HG02884 (cell line): ENCODE measurements around the gene TP63.

Source experiments
- ATAC-seq: cut with Tn5 transposase; IDR thresholded peaks from one replicate; pipeline ENCODE4 v1.9.1; 2021; ENCODE audit warnings: mild to moderate bottlenecking, moderate library complexity; ENCODE audit not compliant: unreplicated experiment

The TP63 gene

DNA sequence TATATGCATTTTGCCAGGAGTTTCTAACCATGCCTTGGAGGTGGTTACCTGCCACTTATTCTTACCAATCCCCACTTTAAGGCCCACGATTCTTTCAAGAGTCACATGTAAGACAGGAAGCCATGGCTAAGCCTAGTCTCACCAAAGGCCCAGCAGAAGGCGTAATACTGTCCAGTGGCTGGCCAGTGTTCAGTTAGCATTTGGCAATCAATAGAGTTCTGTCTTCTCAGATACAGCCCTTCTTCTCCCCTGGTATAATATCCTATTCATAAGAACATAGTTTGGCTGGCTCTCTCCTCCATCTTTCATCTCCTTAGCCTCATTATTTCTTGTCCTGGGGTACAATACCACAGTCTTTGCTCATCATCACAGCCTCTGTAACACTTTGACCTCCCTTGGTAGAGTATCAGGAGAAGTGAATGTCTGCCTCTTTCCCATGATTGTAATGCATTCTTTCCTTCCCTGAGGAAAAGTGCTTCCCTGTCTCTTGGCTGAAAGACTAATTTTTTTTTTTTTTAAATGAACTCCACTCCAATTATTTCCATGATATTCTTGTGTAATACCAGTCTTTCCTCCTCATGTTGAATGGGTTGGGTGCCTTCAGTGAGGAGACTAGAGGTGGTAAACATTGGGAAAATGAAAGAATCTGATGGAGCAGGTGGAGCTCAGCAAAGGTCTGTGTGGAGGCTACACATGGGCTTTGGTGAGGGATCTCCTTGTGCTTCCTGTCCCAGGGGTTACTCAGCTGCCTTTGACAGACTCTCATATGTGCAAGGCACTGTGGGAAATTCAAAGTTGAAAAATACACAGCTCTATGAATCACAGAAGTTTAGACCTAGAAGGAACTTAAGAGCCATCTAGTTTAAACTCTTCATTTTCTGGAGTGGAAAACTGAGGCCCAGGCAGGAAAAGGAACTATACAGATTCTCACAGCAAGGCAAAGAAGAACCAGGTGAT lies 271.3 kb downstream of the TP63 start:
- no peak for ATAC-seq

- ATAC-seq = no peak
These were observed 272.5 kb downstream of the TP63 start for GRCh38 chr3:189903562-189904250.

GRCh38 chr3:189907803-189908202 lies 276.6 kb downstream of the TP63 start:
- no peak for ATAC-seq

DNA sequence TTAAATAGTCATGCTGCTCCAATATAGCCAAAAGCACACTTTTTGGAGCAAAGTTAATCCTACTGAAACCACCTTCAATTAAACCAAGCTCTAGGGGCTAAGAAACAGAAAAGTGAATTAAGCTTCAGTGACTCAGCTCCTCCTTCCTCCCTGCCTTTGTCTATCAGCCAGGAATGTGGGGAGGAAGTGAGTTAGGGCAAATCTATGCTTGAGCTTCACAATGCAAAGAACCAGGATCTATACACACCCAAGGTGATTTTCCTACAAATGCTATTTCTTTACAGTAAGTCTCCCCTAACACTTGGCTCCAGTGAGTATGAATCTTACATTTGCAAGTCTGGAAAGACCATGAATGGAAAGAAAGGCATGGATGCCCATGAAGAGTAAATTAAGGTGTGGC lies 277.5 kb downstream of the TP63 start:
- no peak for ATAC-seq

- no peak for ATAC-seq
These were observed 277.9 kb downstream of the TP63 start for GRCh38 chr3:189909139-189909538.

- ATAC-seq = no peak
These were observed 278.4 kb downstream of the TP63 start for GRCh38 chr3:189909573-189909972.

DNA sequence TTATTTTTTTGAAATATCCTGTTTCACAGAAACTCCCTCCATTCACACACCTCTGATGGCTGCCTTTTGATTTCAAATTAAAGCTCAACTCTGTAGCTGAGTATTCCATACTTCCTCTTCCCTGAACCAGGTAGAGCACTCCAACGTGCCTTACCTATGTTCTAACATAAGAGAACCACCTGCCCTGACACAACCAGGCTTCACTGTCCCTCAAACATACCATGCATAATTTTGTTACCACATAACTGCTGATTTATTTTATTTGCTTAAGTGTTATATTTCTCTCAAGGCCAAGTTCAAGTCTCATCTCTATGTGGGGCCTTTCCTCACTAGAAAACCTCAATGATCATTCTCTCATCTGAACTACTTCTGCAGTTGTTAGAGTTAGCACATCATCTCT lies 279.8 kb downstream of the TP63 start:
- no peak for ATAC-seq

DNA sequence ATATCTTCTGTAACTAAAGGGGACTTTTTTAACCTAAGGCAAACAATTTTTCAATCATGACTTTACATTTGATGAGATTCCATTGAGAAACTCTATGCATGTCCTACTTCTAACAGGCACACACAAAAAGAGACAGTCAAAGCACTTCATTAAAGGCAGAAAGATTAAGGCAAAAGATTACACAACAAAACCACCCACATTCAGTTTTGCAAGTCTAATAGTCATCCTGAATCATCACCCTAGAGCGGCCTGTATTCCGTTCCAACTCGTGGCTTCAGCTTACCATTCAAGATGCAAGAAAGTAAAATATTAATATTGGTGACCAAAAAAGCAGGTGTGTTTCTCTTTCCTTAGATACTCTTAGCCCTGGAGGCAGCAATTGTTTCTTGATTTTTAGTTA lies 283.6 kb downstream of the TP63 start:
- ATAC-seq = no peak

DNA sequence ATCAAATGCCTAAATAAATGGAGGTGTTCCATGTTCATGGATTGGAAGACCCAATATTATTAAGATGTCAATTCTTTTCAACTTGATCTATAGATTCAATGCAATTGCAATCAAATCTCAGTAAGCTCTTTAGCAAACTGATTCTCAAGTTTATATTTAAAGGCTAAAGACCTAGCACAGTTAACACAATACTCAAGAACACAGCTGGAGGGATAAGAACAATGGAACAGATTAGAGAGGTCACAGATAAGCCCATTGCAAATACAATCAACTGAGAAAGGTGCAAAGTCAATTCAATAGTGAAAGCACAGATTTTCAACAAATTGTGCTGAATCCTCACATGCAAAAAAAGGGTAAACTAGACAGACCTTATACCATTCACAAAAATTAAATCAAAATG lies 290.6 kb downstream of the TP63 start:
- ATAC-seq = no peak

DNA sequence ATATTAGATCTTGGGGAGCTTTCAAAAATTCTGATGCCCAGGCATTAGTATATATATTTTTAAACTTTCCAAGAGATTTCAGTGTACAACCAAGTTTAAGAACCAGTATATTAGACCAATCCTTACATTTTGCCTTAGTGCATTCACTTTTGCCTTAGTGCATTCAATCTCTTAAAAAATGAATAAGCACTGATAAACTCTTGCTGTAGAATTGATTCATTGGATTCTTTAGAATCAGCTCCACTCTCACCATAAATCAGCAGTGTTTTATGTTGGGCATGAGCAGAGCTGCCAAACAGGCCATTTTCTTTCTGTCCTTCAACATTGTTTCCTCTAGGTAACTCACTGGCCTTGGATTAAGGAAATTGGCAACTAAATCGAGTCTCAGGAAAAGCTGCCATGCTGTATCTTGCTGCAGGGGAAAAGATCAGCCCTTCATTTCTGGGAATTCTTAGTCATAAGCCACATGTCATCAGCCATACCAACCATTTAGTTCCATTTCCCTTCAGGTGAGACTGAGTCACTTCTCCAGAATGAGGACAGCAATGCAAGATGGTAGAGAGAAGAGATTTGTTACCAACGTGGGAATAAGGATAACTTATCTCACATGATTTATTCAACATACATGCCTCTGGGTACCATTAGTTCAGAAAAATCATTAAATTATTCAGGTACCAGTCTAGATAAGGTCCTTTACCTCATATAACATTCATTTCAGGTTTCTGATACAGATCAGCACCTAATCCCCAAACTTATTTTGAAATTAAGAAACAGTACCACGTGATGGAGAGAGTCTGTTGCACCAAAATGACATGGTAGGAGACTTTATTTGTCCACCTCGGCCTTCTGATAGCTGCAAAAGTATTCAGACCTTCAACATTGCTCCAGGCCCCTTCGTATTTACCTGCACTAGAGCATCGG lies 297.0 kb downstream of the TP63 start:
- no peak for ATAC-seq

DNA sequence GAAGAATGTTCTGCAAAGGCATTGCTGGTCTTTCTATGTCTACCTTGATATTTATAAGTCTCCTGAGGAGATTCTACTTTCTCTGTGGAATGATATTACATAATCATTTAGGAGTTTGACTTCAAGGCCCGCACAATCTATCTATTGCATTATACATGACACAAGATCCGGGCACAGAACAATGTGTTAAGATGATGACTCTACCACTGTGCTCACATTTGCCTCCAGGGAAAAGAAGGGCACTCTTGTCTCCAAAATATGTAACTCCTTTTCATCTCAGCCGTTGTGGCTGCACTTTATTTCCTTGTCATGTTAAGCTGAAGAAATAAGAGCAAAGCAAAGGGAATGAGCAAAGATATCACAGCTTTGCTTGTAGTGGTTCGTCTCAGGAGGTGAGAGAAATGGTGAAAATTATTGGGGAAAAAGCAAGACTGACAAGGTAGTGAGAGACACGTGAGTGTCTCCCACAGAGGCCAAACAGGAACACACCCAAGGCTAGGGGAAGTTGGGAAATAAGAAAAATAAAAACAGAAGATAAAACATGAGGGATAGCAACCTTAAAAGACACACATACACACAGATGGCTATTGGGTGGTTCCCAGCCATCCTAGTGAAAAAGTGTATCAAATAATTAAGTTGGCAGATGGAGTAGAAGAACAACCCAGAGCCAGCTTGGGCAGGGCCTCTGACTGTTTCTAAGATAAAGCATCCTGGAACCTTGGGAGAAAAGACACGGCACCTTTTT lies 305.2 kb downstream of the TP63 start:
- ATAC-seq = no peak

DNA sequence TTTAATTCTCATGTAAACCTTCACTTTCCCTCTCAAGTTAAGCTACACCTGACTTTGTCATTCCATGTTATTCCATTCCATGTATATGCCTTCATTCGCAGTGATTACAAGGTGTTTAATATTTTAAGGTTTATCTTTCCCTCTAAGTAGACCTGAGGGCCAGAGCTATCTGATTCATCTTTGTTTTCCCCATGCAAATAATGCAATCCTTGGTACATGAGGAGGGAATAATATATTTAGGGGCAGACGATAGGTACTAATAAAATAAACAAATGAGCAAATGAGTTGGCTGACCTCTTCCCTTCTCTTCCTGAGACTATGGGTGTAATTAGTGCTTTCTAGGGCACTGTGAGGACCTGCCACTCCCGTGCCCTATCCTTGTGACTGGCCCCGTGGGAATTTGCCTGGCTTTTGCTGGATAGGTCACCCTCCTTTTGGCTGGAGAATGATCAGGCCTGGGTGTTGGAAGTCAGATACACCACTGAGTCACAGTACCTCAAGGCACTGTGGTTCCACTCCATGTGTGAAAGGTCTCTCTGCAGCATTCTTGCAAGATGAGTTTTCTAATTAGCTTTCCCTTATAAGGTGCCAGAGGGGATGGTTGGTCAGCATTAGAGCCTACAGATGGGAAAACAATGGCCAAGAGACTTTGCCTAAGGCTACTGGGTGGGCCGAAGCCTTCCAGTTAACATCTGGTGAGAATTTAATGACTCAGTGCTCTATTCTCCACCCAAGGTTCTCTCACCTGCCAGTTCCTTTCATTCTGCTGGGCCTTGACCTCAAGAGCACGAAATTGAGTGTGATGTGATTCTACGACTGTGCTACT lies 306.3 kb downstream of the TP63 start:
- no peak for ATAC-seq

DNA sequence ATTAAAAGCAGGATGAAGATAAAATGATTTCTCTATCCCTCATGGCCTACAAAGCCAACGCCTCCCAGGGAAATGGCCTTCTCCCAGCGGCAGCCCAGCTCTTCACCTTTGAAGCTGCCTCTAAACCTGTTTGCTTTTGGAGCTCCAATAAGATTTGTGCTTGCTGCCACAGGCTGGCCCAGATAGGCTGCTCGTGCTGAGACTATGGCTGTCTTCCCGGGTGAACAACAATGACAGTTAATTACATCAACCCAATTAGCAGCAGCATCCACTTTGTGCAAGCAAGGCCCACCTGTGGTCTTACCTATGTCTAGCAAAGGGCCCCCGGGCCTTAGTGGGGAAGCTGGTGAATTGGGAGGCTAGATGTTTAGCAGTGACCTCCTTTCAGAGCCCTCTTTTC lies 309.9 kb downstream of the TP63 start:
- no peak for ATAC-seq

DNA sequence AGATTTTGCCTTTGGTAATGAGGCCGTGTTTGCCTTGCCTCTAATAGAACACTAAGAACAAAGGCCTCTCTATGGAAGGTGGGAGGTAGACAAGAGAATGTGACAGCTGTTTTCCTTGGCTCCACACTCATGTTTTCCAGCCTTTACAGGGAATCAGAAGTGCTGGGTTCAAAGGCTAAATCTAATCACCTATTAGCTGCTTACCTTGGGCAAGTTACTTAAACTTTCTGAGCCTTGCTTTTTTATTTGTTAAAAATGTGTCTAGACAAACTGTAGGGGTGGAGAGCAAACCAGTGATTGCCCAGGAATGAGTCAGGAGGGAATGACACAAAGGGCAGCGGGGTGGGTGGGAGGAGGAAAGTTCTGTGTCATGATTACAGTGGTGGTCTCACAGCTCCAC lies 310.5 kb downstream of the TP63 start:
- ATAC-seq = no peak

- no peak for ATAC-seq
These were observed 311.8 kb downstream of the TP63 start for GRCh38 chr3:189942948-189943347.

DNA sequence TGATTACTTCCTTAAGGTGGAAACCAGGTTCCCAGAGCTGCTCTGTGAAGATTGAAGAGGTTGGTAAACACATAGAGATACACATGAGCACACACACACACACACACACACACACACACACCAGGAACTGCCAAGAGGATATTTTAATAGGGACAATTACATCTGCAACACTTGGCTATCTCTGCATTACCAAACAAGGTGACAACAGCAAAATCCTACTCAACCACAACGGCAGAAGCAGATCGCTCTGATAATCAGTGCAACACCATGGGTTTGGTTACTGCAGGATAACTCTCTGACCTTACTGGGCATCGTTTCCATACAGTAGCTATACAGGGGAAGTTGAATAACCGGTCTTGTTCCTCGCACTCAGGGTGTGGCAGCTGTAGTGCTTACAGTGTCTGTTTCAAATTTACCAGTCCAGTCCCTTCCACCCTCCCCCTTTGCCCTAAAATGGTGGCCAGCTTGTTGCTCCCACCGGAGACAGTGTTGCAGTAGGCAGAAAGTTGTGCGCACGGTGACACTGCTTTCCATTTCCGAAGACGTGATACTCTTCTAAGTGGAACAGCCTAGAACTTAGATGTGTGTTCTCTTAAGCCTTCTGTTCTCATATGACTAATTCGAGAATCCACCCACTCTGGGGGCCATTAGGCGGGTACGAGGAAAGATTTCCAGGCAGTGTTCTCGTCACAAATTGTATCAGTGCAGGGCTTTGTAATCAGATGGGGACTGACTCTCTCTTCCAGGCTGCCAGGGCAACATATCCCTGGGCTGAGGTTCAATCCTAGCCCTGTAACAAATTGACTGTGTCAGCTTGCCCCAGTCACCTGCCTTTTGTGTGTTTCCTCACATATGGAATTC lies 313.3 kb downstream of the TP63 start:
- ATAC-seq = no peak

DNA sequence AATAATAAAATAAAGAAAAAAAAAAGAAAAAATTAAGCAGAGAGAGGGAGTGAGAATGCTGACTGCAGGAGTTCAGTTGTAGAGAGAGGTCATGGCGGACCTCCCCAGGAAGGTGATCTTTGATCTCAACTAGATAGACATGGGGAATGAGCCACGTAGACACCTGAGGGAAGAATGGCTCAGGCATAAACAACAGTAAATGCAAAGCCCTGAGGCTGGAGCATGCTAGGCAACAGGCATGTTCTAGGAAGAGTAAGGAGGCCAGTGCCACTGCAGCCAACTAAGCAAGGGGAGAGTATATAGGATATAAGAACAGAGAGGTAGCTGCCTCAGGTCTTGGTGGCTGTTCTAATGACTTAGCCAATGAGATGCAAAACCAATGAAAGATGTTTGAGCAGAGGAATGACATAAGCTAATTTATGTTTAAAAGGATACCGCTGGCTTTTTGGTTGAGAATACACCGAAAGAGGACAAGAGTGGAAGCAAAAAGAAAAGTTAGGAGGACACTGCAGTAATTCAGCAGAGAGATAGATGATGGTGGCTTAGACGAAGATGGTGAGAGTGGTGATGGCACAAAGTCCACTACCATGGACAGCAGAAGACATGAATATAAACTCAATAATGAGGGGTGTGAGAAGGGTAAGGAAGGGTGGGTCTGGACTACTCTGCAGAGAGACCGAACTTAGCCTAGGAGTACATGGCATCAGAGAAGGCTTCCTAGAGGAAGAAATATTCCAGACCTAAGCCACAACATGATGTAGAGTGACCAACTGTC lies 314.9 kb downstream of the TP63 start:
- ATAC-seq = no peak
